Superior temporal gyrus (tissue), 1 donor: ENCODE results near the gene ASRGL1.

Source experiments
- DNase-seq: peaks from one replicate; pipeline ENCODE4 v3.0.0-alpha.2; 2016; ENCODE audit errors: extremely low spot score

Gene ASRGL1

DNA sequence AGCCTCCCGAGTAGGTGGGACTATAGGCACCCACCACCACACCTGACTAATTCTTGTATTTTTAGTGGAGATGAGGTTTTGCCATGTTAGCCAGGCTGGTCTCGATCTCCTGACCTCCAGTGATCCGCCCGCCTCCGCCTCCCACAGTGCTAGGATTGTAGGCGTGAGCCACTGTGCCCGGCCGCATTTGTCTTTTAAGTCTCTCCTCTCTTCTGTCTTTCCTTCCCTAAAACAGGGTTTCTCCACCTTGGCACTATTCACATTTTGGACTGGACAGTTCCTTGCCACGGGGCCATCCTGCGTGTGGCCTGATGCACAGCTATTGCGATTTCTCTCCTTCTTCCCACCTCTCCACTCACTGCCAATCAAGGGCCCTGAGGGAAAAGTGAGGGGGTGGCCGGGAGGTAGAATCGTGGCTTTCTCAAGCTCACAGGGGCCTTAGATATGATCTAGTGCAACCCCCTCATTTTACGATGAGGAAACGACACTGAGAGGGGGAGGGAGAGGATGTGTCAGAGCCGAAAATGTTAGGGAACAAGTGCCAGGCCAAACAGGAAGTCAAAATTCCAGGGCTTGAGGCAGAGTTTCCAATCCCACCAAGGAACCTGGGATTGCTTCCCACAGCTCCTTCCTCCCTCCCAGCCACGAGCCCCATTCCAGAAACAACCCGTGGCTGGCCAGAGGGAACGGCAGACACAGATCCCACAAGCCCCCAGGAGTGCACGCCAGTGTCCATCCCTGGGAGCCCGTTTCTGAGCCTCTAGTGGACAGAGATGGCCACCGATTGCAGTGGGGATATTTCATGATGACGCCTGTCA, 102.7 kb downstream of the ASRGL1 start:
- DNase-seq: no peak
